ENCODE results near the gene IPO8. TPM values are rescaled to one million over a fixed set of nuclear protein-coding genes. Genes with fewer than 3 reads are reported as not detected.

Gene IPO8
- 27.8 TPM for total RNA-seq

- ATAC-seq (peak; percentile 97), DNase-seq (ENCODE audit: low spot score) (peak; percentile 94)
Observed at GRCh38 chr12:30695199-30696102, at the start of gene IPO8. Gene IPO8 (minus strand): TSS chr12:30695869. CDS start chr12:30695647, 222 bp downstream.

- DNase-seq (ENCODE audit: low spot score) (no peak), ATAC-seq (no peak)
Observed at GRCh38 chr12:30744321-30744720, 48.7 kb upstream of the IPO8 start.

- DNase-seq (ENCODE audit: low spot score) = no peak
- no peak for ATAC-seq
Observed at GRCh38 chr12:30740274-30740673, 44.6 kb upstream of the IPO8 start.

GRCh38 chr12:30739020-30739419, 43.4 kb upstream of the IPO8 start:
- DNase-seq (ENCODE audit: low spot score) (no peak), ATAC-seq (no peak)

GRCh38 chr12:30732954-30733637, 37.4 kb upstream of the IPO8 start:
- DNase-seq (ENCODE audit: low spot score) (no peak), ATAC-seq (peak; percentile 92)

- DNase-seq (ENCODE audit: low spot score) (no peak), ATAC-seq (no peak)
Observed at GRCh38 chr12:30730011-30730410, 34.3 kb upstream of the IPO8 start.

GRCh38 chr12:30729547-30729946, 33.9 kb upstream of the IPO8 start:
- DNase-seq (ENCODE audit: low spot score) (no peak), ATAC-seq (no peak)

GRCh38 chr12:30726647-30727046, 31.0 kb upstream of the IPO8 start:
- DNase-seq (ENCODE audit: low spot score) (no peak), ATAC-seq (no peak)

- ATAC-seq (no peak), DNase-seq (ENCODE audit: low spot score) (no peak)
Observed at GRCh38 chr12:30725739-30726138, 30.1 kb upstream of the IPO8 start.

GRCh38 chr12:30719060-30719459, 23.4 kb upstream of the IPO8 start:
- DNase-seq (ENCODE audit: low spot score) (no peak), ATAC-seq (no peak)

- DNase-seq (ENCODE audit: low spot score) (no peak), ATAC-seq (no peak)
Observed at GRCh38 chr12:30707613-30708342, 12.1 kb upstream of the IPO8 start.

- no peak for ATAC-seq
- DNase-seq (ENCODE audit: low spot score) = no peak
Observed at GRCh38 chr12:30706476-30706875, 10.8 kb upstream of the IPO8 start.

- ATAC-seq (no peak), DNase-seq (ENCODE audit: low spot score) (no peak)
Observed at GRCh38 chr12:30701056-30701455, 5.4 kb upstream of the IPO8 start.

- no peak for DNase-seq (ENCODE audit: low spot score)
- no peak for ATAC-seq
Observed at GRCh38 chr12:30700216-30700900, 4.7 kb upstream of the IPO8 start.

GRCh38 chr12:30698346-30698745, 2.7 kb upstream of the IPO8 start:
- ATAC-seq (no peak), DNase-seq (ENCODE audit: low spot score) (no peak)

GRCh38 chr12:30696943-30697342, 1.3 kb upstream of the IPO8 start:
- ATAC-seq = no peak
- DNase-seq (ENCODE audit: low spot score) = no peak

GRCh38 chr12:30696486-30696885, 817 bp upstream of the IPO8 start:
- DNase-seq (ENCODE audit: low spot score) (no peak), ATAC-seq (no peak)

GRCh38 chr12:30696103-30696408, 387 bp upstream of the IPO8 start:
- DNase-seq (ENCODE audit: low spot score) (no peak), ATAC-seq (no peak)

GRCh38 chr12:30694412-30695198, 1.1 kb downstream of the IPO8 start:
- ATAC-seq = peak; percentile 77
- DNase-seq (ENCODE audit: low spot score) = peak; percentile 66

- no peak for DNase-seq (ENCODE audit: low spot score)
- ATAC-seq = no peak
Observed at GRCh38 chr12:30692470-30692869, 3.2 kb downstream of the IPO8 start.
